H1 (cell line): ENCODE data around the gene RTN4. TPM values are rescaled to one million over a fixed set of nuclear protein-coding genes. Genes with fewer than 3 reads are reported as not detected.

Source experiments
- CTCF ChIA-PET: fragments of 300-600 bp; sonication (Branson Sonifier 250); formaldehyde crosslinking; loops from one replicate; lab custom pipeline; 2021; ENCODE audit not compliant: partially characterized antibody; lab: Charles Lee
- POLR2A ChIA-PET: fragments of 300-600 bp; sonication (Branson Sonifier 250); formaldehyde crosslinking; loops from one replicate; lab custom pipeline; 2021; ENCODE audit warnings: inconsistent platforms; ENCODE audit not compliant: partially characterized antibody; lab: Charles Lee
- DNase-seq, 2 experiments: peaks; one replicate each; pipeline versions ENCODE4 v3.0.0 to v3.0.0-alpha.2; 2010 to 2022; ENCODE audit warnings: low spot score in 2 of 2, low read depth in 1 of 2, mixed read lengths in 1 of 2
- FAIRE-seq: peaks from 2 replicates; lab custom pipeline; 2011; peaks lifted over from hg19 to GRCh38; lab: Jason Lieb, UNC
- H2AFZ ChIP-seq: 2 replicates; pipeline ENCODE4 v1.8.1; 2012; ENCODE audit warnings: low read length, inconsistent platforms
- H2AK5ac ChIP-seq: 2 replicates; pipeline ENCODE4 v1.6.1; 2013; ENCODE audit warnings: low read depth, low read length
- H2BK120ac ChIP-seq: replicated peaks from 2 replicates; pipeline ENCODE3; 2013; ENCODE audit warnings: low read depth, low read length, inconsistent platforms
- H2BK12ac ChIP-seq: 2 replicates; pipeline ENCODE4 v1.6.1; 2013; ENCODE audit warnings: low read depth, low read length
- H2BK15ac ChIP-seq: 2 replicates; pipeline ENCODE4 v1.6.1; 2013; ENCODE audit warnings: low read length
- H2BK20ac ChIP-seq: 2 replicates; pipeline ENCODE4 v1.6.1; 2013; ENCODE audit warnings: low read length
- H2BK5ac ChIP-seq: 2 replicates; pipeline ENCODE4 v1.6.1; 2013; ENCODE audit warnings: low read depth, low read length
- H3K14ac ChIP-seq: 2 replicates; pipeline ENCODE4 v1.6.1; 2013; ENCODE audit warnings: inconsistent platforms; ENCODE audit not compliant: insufficient read length
- H3K18ac ChIP-seq: 2 replicates; pipeline ENCODE4 v1.6.1; 2013; ENCODE audit warnings: low read length; ENCODE audit errors: extremely low read depth
- H3K23ac ChIP-seq: 2 replicates; pipeline ENCODE4 v1.6.1; 2013; ENCODE audit warnings: inconsistent platforms; ENCODE audit not compliant: insufficient read length
- H3K23me2 ChIP-seq: 2 replicates; pipeline ENCODE4 v1.6.1; 2013; ENCODE audit warnings: low read depth, low read length
- H3K27ac ChIP-seq: 2 replicates; pipeline ENCODE4 v1.6.1; 2011; ENCODE audit warnings: low read depth, low read length, inconsistent platforms
- H3K27me3 ChIP-seq, 4 experiments: replicated peaks in 1 of 4; 1 replicate in 1 of 4; 2 replicates in 3 of 4; pipeline versions ENCODE4 v1.6.1 to v1.8.1; 2011 to 2013; ENCODE audit warnings: low read length in 3 of 4, mild to moderate bottlenecking in 3 of 4, inconsistent platforms in 2 of 4, mixed read lengths in 2 of 4, moderate library complexity in 1 of 4; ENCODE audit not compliant: control insufficient read depth in 3 of 4, insufficient read depth in 3 of 4; ENCODE audit errors: extremely low read depth in 1 of 4
- H3K36me3 ChIP-seq, 4 experiments: 2 replicates each; pipeline versions ENCODE4 v1.6.1 to v1.8.1; 2011 to 2013; ENCODE audit warnings: mild to moderate bottlenecking in 4 of 4, low read length in 3 of 4, moderate library complexity in 2 of 4, control low read depth in 1 of 4, inconsistent platforms in 1 of 4; ENCODE audit not compliant: insufficient read depth in 4 of 4, control insufficient read depth in 2 of 4
- H3K4ac ChIP-seq: replicated peaks from 2 replicates; pipeline ENCODE3; 2013; ENCODE audit warnings: low read length, low read depth, mixed read lengths, inconsistent platforms; ENCODE audit not compliant: insufficient read length
- H3K4me1 ChIP-seq, 4 experiments: replicated peaks in 1 of 4; 1 replicate in 1 of 4; 2 replicates in 3 of 4; pipeline versions ENCODE4 v1.6.1 to v1.8.1; 2011 to 2013; ENCODE audit warnings: low read length in 3 of 4, inconsistent platforms in 2 of 4, mixed read lengths in 1 of 4; ENCODE audit not compliant: insufficient read depth in 4 of 4, control insufficient read depth in 3 of 4
- H3K4me2 ChIP-seq, 2 experiments: 2 replicates each; pipeline versions ENCODE4 v1.6.1 to v1.8.1; 2011 to 2013; ENCODE audit warnings: low read depth in 2 of 2, low read length in 2 of 2, control low read depth in 1 of 2, inconsistent platforms in 1 of 2, mild to moderate bottlenecking in 1 of 2; ENCODE audit not compliant: insufficient read depth in 1 of 2
- H3K4me3 ChIP-seq, 4 experiments: fragments of 200-600, 300-600 bp in 1 of 4; sonication (generic), shearing (Covaris generic), sonication (Bioruptor Twin) in 1 of 4; 2 replicates each; pipeline versions ENCODE4 v1.5.1 to v1.8.1; 2011 to 2016; ENCODE audit warnings: low read length in 4 of 4, low read depth in 3 of 4, control low read depth in 2 of 4, inconsistent platforms in 2 of 4, mild to moderate bottlenecking in 2 of 4, mixed read lengths in 1 of 4, moderate library complexity in 1 of 4; ENCODE audit not compliant: insufficient read depth in 2 of 4; ENCODE audit errors: extremely low read depth in 1 of 4
- H3K56ac ChIP-seq: replicated peaks from 2 replicates; pipeline ENCODE3; 2013; ENCODE audit warnings: low read depth, mild to moderate bottlenecking, mixed read lengths, low read length, inconsistent platforms; ENCODE audit not compliant: insufficient read length
- H3K79me1 ChIP-seq: 2 replicates; pipeline ENCODE4 v1.6.1; 2013; ENCODE audit warnings: low read depth, low read length, control low read depth
- H3K79me2 ChIP-seq, 2 experiments: 2 replicates each; pipeline versions ENCODE4 v1.6.1 to v1.8.1; 2012 to 2013; ENCODE audit warnings: low read length in 2 of 2, mild to moderate bottlenecking in 2 of 2, inconsistent platforms in 1 of 2; ENCODE audit not compliant: insufficient read depth in 2 of 2, control insufficient read depth in 1 of 2
- H3K9ac ChIP-seq, 4 experiments: replicated peaks in 1 of 4; 1 replicate in 1 of 4; 2 replicates in 3 of 4; pipeline versions ENCODE4 v1.6.1 to v1.8.1; 2011 to 2013; ENCODE audit warnings: low read depth in 3 of 4, low read length in 3 of 4, control low read depth in 2 of 4, mild to moderate bottlenecking in 2 of 4, moderate library complexity in 2 of 4, inconsistent platforms in 1 of 4; ENCODE audit errors: extremely low read depth in 1 of 4
- H3K9me3 ChIP-seq, 2 experiments: 2 replicates each; pipeline versions ENCODE4 v1.6.1 to v1.8.1; 2012 to 2013; ENCODE audit warnings: mild to moderate bottlenecking in 2 of 2, moderate library complexity in 2 of 2, control low read depth in 1 of 2, inconsistent platforms in 1 of 2, low read depth in 1 of 2, low read length in 1 of 2, mixed read lengths in 1 of 2; ENCODE audit not compliant: insufficient read depth in 2 of 2
- H4K20me1 ChIP-seq, 2 experiments: replicated peaks in 1 of 2; 2 replicates each; pipeline versions ENCODE3 to v1.8.1; 2011 to 2013; ENCODE audit warnings: inconsistent platforms in 2 of 2, low read length in 2 of 2, mild to moderate bottlenecking in 1 of 2; ENCODE audit not compliant: insufficient read depth in 2 of 2, control insufficient read depth in 1 of 2
- H4K5ac ChIP-seq: 2 replicates; pipeline ENCODE4 v1.6.1; 2013; ENCODE audit warnings: low read length, low read depth, mixed read lengths, inconsistent platforms; ENCODE audit not compliant: insufficient read length
- H4K8ac ChIP-seq: 2 replicates; pipeline ENCODE4 v1.8.0; 2013; ENCODE audit warnings: mild to moderate bottlenecking, moderate library complexity, low read length, inconsistent platforms; ENCODE audit not compliant: insufficient read depth; ENCODE audit errors: extremely low read depth
- H4K91ac ChIP-seq: replicated peaks from 2 replicates; pipeline ENCODE3; 2013; ENCODE audit warnings: low read length, mixed read lengths, inconsistent platforms; ENCODE audit not compliant: insufficient read length
- CBX5 ChIP-seq: fragments of 300-800, 300-1000 bp; sonication (generic); IDR thresholded peaks from 2 replicates; pipeline ENCODE4 v1.7.1; 2016; ENCODE audit warnings: antibody characterized with exemption, low read length, low read depth
- CBX8 ChIP-seq: fragments of 300-800, 300-1000 bp; sonication (generic); IDR thresholded peaks from 2 replicates; pipeline ENCODE4 v1.7.1; 2016; ENCODE audit warnings: low read depth, low read length, borderline replicate concordance
- E2F6 ChIP-seq: IDR thresholded peaks from 2 replicates; pipeline ENCODE4 v1.6.1; 2012; ENCODE audit warnings: inconsistent platforms
- JUN ChIP-seq: IDR thresholded peaks from 2 replicates; pipeline ENCODE4 v1.6.1; 2011; ENCODE audit warnings: low read depth, mild to moderate bottlenecking, improper control_type of control experiment, low read length
- MAX ChIP-seq: IDR thresholded peaks from 2 replicates; pipeline ENCODE4 v1.6.1; 2012; ENCODE audit warnings: inconsistent platforms
- NANOG ChIP-seq: IDR thresholded peaks from 2 replicates; pipeline ENCODE4 v1.6.1; 2011; ENCODE audit warnings: low read length, low read depth, mild to moderate bottlenecking, inconsistent platforms; ENCODE audit not compliant: insufficient read depth, poor library complexity, severe bottlenecking
- PHF8 ChIP-seq: fragments of 200-600 bp; sonication (generic); conservative IDR thresholded peaks from 2 replicates; pipeline ENCODE4 v1.7.1; 2012; ENCODE audit warnings: low read depth, mild to moderate bottlenecking, inconsistent platforms, low read length, moderate library complexity
- POLR2AphosphoS5 ChIP-seq: IDR thresholded peaks from 2 replicates; pipeline ENCODE4 v1.6.1; 2011; ENCODE audit warnings: low read depth, low read length
- SRF ChIP-seq: IDR thresholded peaks from 2 replicates; pipeline ENCODE4 v1.6.1; 2011; ENCODE audit warnings: mild to moderate bottlenecking, low read depth, low read length, moderate library complexity
- TAF1 ChIP-seq: IDR thresholded peaks from 2 replicates; pipeline ENCODE4 v1.6.1; 2011; ENCODE audit warnings: mild to moderate bottlenecking, low read depth, low read length
- TCF12 ChIP-seq: IDR thresholded peaks from 2 replicates; pipeline ENCODE4 v1.6.1; 2011; ENCODE audit warnings: low read depth, mild to moderate bottlenecking, low read length
- USF2 ChIP-seq: IDR thresholded peaks from 2 replicates; pipeline ENCODE4 v1.6.1; 2011; ENCODE audit warnings: low read length, improper control_type of control experiment
- WGBS, 2 experiments: shearing (Covaris generic) in 1 of 2; methylation state at CpG; one replicate each; pipeline versions ENCODE4 v1.1.6 to v1.1.7; 2013 to 2015; ENCODE audit warnings: low lambda C conversion rate in 2 of 2, mixed read lengths in 2 of 2, inconsistent platforms in 1 of 2, low coverage in 1 of 2, missing lambda C conversion rate in 1 of 2; ENCODE audit not compliant: insufficient replicate concordance in 2 of 2, insufficient coverage in 1 of 2, insufficient read length in 1 of 2; ENCODE audit errors: extremely low coverage in 1 of 2, missing lambda C conversion rate in 1 of 2; 5-methylcytosine and 5-hydroxymethylcytosine counted together
- polyA plus RNA-seq, 7 experiments: library from polyadenylated mRNA; depleted of rRNA in 3 of 7; stranded (reverse) in 5 of 7; unstranded in 2 of 7; fragments of >200 nt in 5 of 7; fragments of 200-250 nt in 2 of 7; gene quantifications; 1 replicate in 5 of 7; 2 replicates in 1 of 7; 4 replicates in 1 of 7; pipeline versions ENCODE4 v1.2.1 to v1.2.3, GENCODE V29; 2011 to 2013; ENCODE audit warnings: missing spikeins in 2 of 7, mixed read lengths in 2 of 7
- total RNA-seq: library from RNA; stranded (reverse); fragmentation: NEBNext Ultra II Directional; extraction: Animal tissue kit (Norgen Biotek cat#: 25700); gene quantifications from 2 replicates; pipeline ENCODE4 v1.2.1, GENCODE V29; 2021

The RTN4 gene
- total and polyA plus RNA-seq, 2 of the 8 experiments (the other 6 are each of a cell fraction or from before 2014, with no cell fraction given), result 179 to 242 TPM

GRCh38 chr2:54977149-54977548 lies 73.1 kb downstream of the RTN4 start:
- Histone ChIP-seq H3K4ac (no peak overlapping the region), H3K27me3 (no peaks in the 10 kb centered on the region), H3K27ac (no peak overlapping the region), H2AFZ (no peak overlapping the region), H2BK12ac (no peak overlapping the region), H2BK5ac (no peak overlapping the region), H2BK120ac (no peak overlapping the region), H3K79me2 (peaks cover 0 to 65% of the 10 kb centered on the region in 2 experiments; a peak in 3 of 4 replicates), H3K18ac (no peak overlapping the region), H2BK20ac (no peak overlapping the region), H3K9ac (no peak overlapping the region), H2AK5ac (no peak overlapping the region), H4K8ac (no peak overlapping the region), H3K23ac (no peak overlapping the region), H3K23me2 (no peaks in the 10 kb centered on the region; the same call in 1 of the 2 replicates), H3K14ac (no peak overlapping the region), H3K4me1 (peaks cover 0 to 2% (median 0%) of the 10 kb centered on the region in 4 experiments; a peak in 1 of 7 replicates), H4K5ac (no peak overlapping the region), H3K4me2 (no peak overlapping the region), H4K20me1 (peaks cover 3% of the 10 kb centered on the region in 2 experiments), H3K36me3 (peaks cover 0 to 26% (median 4%) of the 10 kb centered on the region in 4 experiments; a peak in 7 of 8 replicates), H3K4me3 (no peak overlapping the region), H3K9me3 (no peaks in the 10 kb centered on the region), H2BK15ac (no peak overlapping the region), H4K91ac (no peak overlapping the region), H3K79me1 (no peaks in the 10 kb centered on the region), H3K56ac (no peak overlapping the region)
- DNase-seq (no peak), FAIRE-seq (no peak)
- ChIA-PET CTCF (interaction anchor here (1.5 kb wide), 1 partner anchor 198 kb away, joined by 3 read pairs; no protein-coding TSS in a partner anchor), POLR2A (interaction anchor here (0.8 to 1.0 kb wide), 2 partner anchors 9 to 10 kb away, joined by 3 to 4 read pairs; no protein-coding TSS in a partner anchor)
- WGBS, 2 experiments, result 79% methylated on average over 2 of the region's 2 CpGs; no CpG with 5 or more reads in 1 of the 2 experiments
- no peak for TF ChIP-seq POLR2AphosphoS5
- TF ChIP-seq PHF8, result no peak
- no peak for TF ChIP-seq CBX5
- TF ChIP-seq E2F6, result no peak
- no peak for TF ChIP-seq JUN
- TF ChIP-seq TCF12, result no peak
- TF ChIP-seq TAF1, result no peak
- TF ChIP-seq SRF, result no peak
- TF ChIP-seq CBX8, result no peak
- no peak for TF ChIP-seq NANOG
- TF ChIP-seq USF2, result no peak
- TF ChIP-seq MAX, result no peak
